KG1 (cell line): Measurements from ENCODE around the gene IBTK.
"Not testable (repeated sequence)": the region's sequence is repeated elsewhere in the genome, so short reads cannot be mapped to it uniquely, and the experiment has no call there.

Experiments used
- DNase-seq: peaks from one replicate; lab custom pipeline; 2025; lab: John Stamatoyannopoulos, UW

The IBTK gene

GRCh38 chr6:82247505-82248272, at the start of gene IBTK:
TSS of gene IBTK (minus strand) at chr6:82247744. CDS start at chr6:82240486, 7,258 bp downstream.
- peak; percentile 79 for DNase-seq

- no peak for DNase-seq
Observed at GRCh38 chr6:82283771-82284410, 36.3 kb upstream of the IBTK start.

GRCh38 chr6:82281550-82281949, 34.0 kb upstream of the IBTK start:
- not testable (repeated sequence) for DNase-seq

GRCh38 chr6:82277686-82278085, 30.1 kb upstream of the IBTK start:
- no peak for DNase-seq

- no peak for DNase-seq
Observed at GRCh38 chr6:82275686-82276085, 28.1 kb upstream of the IBTK start.

GRCh38 chr6:82273295-82273694, 25.8 kb upstream of the IBTK start:
- DNase-seq, result no peak

GRCh38 chr6:82270881-82271635, 23.5 kb upstream of the IBTK start:
- no peak for DNase-seq

- no peak for DNase-seq
Observed at GRCh38 chr6:82268301-82268846, 20.8 kb upstream of the IBTK start.

GRCh38 chr6:82264824-82265223, 17.3 kb upstream of the IBTK start:
- DNase-seq, result no peak

GRCh38 chr6:82264321-82264720, 16.8 kb upstream of the IBTK start:
- DNase-seq, result no peak

- no peak for DNase-seq
Observed at GRCh38 chr6:82263916-82264315, 16.4 kb upstream of the IBTK start.

- DNase-seq, result no peak
Observed at GRCh38 chr6:82260997-82261732, 13.6 kb upstream of the IBTK start.

- DNase-seq, result no peak
Observed at GRCh38 chr6:82259389-82259788, 11.8 kb upstream of the IBTK start.

- DNase-seq, result no peak
Observed at GRCh38 chr6:82257088-82257774, 9.7 kb upstream of the IBTK start.

- DNase-seq, result not testable (repeated sequence)
Observed at GRCh38 chr6:82254722-82255121, 7.2 kb upstream of the IBTK start.

GRCh38 chr6:82251942-82252341, 4.4 kb upstream of the IBTK start:
- peak; percentile 27 for DNase-seq

- no peak for DNase-seq
Observed at GRCh38 chr6:82249381-82250253, 2.1 kb upstream of the IBTK start.

GRCh38 chr6:82248273-82248735, 760 bp upstream of the IBTK start:
- DNase-seq, result no peak

GRCh38 chr6:82246802-82247504, 591 bp downstream of the IBTK start:
- DNase-seq, result no peak
